Activated CD8-positive, alpha-beta memory T cell treated with anti-CD3 and anti-CD28 coated beads, Interleukin-2, amount 50 U/mL, for 24 hours (primary cell): Measurements from ENCODE around the gene PALM3.

Source experiments
- DNase-seq: peaks from one replicate; pipeline ENCODE4 v3.0.0-alpha.2; 2020; ENCODE audit errors: extremely low read depth

The PALM3 gene, protein sequence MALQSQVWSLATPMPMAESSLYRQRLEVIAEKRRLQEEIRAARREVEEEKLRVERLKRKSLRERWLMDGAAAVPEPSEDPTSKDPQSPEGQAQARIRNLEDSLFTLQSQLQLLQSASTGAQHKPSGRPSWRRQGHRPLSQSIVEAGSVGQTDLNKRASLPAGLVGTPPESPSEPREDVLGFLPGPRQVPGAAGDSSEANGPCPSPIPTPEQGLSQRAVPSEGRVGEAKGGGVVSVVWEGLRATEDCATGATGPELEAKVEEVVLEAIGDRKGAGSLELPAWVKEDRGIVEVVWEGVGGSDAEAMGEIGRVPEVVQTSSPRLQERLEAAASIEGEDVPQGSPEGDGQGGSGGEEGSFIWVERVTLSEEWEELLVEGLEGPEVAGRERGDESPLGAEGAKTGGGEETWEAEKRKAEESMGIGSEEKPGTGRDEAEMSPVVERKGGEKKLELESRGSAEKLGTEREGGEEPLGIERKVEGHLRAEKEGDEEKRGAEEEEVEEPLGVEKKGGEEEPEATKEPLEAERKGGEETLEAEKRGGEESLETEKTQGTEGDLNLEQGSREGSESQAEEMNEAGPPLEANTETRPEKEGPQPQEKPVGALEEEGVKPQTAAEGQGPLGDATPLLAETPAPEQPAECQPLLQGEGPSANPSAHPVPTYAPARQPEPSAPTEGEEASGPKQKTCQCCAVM

DNA sequence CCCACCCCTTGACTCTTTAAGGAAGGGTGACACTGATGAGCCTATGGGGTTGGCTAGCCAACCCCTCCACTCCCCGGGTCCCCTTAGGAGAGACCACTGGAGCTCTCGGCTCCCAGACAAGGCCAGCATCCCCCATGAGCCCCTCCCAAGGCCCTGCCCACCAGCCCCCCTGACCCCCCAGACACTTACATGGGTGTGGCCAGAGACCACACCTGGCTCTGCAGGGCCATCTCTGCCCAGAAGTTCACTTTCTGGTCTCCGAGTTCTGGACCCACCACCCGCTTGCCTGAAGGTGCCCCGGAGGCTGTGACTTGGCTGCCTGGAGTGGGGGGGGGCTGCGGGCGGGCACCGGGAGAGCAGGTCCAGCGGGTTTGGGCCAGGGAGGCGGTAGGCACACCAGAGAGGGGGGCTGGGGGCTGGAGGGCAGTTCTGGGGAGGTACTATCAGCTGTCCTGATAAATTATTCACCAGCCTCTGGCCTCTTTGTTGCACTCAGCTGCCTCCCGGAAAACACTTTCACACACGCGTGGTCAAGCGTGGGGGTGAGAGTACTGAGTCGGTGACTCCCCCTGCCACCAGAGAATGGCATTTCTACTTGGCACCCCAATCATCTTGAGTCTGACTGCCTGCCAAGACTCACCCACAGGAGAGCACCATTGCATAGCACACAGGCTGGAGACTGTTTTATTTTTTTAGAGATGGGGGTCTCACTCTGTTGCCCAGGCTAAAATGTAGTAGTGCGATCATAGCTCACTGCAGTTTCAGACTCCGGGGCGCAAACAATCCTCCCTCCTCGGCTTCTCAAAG lies at the start of gene PALM3:
Gene PALM3, minus strand, starts transcription at position 326 of the 807 bp plus-strand sequence. Its CDS starts 96 bp downstream, at position 230.
- DNase-seq: no peak

DNA sequence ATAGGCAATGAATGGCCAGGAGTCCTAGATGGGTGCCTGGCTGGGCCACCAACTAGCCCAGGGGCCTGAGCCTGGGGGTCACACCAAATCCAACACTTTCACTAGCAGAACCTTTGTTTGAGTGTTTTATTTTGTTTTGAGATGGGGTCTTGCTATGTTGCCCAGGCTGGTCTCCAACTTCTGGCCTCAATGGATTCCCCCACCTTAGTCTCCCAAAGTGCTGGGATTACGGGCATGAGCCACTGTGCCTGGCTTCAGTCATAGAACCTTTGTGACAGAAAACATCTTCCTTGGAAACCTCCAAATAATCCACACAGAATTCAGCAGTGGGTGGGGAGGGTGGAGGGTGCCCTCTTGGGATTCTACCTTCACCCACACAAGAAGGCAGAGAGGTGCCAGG lies 49.6 kb upstream of the PALM3 start:
- DNase-seq: no peak

DNA sequence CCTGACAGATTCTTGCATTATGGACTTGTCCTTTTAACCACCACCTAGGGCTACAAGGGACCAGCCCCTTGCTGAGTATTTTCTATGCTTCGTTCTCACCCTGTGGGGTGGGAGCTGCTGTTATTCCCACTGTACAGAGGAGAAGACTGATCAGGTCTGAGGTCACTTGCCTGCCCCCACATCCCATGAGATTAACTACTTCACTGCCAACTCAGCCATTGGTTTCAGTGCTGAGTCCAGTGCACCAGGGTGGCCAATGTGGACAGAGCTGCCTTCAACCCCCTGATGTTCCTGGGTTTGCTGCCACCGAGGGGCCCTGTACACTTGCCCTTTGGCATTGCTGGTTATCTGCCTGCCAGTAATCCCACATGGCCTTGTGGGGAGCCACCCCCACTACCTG lies 48.8 kb upstream of the PALM3 start:
- no peak for DNase-seq

DNA sequence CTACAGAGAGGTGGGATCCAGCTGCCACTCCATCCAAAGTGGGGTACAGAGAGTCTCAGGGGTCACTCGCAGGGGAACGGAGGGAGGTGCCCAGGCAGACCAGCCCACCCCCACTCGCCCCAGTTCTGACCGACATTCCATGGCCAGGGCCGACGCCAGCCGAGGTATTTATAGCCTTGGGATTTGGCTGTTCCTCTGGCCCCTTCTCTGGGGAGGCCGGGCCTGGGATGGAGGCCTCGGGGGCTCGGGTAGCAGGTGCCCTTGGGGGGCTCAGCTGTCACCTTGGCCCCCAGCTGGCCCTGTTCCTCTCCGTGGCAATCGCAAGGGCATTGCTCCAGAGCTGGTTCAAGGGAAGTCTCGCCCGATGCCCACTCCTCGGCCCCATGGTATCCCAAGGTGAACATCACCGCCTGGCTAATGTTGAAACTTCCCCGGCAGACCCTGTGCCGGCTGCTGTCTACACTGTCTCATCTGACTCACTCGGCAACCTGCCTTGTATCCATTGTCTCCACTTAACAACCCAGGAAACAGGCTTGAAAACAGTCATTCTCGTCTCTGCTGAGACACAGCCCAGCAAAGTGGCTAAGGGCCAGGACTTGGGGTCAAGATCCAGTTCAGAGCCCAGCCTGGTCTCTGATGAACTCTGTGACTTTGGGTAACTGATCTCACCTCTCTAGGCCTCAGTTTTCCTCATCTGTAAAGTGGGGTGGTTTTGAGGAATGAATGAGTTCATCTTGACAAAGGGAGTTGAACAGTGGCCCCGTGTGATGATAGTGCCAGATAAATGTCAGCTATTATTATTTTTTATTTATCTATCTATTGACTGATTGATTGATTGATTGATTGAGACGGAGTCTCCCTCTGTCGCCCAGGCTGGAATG lies 45.9 kb upstream of the PALM3 start:
- no peak for DNase-seq

DNA sequence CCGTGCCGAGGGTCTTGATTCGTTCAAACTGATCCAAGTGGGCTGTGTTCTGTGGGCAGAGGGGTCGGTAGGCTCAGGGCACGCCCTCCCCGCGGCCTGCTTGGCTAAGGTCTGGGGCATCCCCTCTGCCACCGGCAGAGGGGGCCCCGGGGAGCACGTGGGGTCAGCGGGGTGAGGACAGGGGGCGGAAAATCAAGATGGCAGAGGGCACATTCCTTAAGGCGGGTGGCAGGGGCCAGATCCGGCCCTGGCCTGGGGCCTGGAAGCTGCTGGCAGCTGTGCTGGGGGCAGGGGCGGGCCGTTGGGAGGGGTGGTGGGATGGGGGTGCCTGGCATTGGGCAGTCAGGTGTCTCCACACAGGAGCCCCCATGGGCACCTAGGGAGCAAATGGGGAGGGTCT lies 45.0 kb upstream of the PALM3 start:
- no peak for DNase-seq

DNA sequence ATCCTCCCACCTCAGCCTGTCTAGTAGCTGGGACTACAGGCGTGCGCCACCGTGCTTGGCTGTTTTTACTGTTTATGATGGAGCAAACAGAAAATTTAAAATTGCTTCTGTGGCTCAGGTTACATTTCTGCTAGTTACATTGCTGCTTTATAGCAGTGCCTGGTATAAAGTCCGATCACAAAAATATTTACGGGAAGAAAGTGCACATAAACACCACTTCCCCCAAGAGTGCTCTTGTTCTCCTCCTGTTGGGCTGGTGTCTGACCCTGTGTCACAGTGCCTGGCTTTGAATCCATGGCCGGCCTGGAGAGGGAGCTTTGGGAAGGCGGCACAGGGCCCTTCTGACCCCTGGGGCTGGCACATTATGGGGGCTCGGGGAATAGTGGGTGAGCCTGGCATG lies 43.8 kb upstream of the PALM3 start:
- DNase-seq: no peak

DNA sequence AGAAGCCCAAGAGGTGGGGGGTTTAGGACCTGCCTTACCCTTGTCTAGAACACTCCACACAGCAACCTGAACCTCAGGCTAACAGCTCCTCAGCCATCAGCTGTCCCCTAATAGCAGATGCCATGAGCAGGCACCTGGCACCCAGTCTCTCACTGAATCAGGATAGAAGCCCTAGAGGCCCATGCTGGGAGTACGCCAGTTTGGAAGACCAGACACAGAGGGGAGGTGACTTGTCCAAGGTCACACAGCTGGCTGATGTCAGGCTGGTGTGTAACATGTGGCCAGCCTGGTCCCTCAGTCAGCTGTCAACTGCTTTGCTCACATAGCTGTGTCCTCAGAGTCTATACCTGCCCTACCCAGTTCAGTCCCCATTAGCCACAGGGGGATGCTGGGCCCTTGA lies 41.4 kb upstream of the PALM3 start:
- DNase-seq: no peak

DNA sequence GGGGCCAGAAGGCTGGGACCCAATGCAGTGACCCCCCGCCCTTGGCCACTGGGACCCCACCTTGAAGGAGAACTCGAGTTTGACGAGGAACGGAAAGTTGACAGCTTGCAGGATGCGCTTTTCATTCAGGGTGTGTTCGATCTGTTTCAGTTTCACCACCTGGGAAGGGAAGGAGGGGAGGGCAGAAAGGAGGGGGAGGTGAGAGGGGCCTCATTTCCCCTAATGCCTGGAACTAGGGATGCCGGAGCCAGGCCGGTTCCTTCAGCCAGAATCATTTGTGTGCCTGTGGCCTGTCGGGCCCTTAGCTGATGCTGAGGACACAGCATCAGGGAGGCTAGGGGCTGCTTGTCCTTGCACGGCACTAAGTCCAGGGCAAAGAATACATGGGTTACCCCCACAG lies 40.9 kb upstream of the PALM3 start:
- no peak for DNase-seq

DNA sequence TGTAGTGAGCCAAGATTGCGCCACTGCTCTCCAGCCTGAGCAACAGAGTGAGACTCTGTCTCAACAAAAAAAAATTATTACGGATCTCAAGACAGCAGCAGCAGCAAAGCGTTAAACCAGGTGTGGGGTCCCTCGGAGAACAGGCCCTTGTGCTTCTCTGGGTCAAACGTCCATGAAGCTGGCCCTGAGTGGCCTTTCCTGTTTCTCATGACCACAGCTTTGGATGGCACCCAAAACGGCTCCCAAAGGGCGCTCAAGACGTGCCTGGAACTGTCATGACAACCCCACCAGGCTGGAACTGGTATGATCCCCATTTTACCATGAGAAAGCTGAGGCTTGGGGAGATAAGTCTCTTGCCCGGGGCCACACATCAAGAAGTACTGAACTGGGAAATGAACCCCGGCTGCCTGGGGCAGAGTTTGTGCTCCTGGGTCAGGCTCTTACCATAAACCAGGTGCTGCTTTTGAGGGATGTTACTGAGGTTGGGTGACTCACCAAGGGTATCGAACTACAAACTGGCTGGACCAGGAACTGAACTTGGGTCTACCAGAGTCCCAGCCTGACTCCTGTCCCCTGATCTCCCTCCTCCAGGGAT lies 40.3 kb upstream of the PALM3 start:
- no peak for DNase-seq

DNA sequence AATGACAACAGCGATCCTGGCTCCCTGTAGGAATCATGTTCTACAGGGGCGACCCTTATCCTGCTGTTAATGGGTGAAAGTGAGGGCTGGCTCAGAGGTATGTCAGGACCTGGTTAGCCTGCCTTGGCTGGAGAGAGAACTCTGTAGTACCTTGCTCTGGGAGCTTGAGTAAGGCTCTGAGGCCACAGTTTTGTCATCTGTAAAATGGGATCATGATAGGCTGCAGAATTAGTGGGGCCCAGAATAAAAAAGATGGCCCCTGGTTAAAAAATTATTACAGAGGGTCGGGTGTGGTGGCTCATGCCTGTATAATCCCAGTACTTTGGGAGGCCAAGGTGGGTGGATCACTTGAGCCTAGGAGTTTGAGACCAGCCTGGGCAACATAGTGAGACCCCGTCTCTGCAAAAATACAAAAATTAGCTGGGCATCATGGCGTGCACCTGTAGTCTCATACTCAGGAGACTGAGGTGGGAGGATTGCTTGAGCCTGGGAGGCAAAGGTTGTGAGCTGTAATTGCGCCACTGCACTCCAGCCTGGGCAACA lies 39.2 kb upstream of the PALM3 start:
- no peak for DNase-seq

DNA sequence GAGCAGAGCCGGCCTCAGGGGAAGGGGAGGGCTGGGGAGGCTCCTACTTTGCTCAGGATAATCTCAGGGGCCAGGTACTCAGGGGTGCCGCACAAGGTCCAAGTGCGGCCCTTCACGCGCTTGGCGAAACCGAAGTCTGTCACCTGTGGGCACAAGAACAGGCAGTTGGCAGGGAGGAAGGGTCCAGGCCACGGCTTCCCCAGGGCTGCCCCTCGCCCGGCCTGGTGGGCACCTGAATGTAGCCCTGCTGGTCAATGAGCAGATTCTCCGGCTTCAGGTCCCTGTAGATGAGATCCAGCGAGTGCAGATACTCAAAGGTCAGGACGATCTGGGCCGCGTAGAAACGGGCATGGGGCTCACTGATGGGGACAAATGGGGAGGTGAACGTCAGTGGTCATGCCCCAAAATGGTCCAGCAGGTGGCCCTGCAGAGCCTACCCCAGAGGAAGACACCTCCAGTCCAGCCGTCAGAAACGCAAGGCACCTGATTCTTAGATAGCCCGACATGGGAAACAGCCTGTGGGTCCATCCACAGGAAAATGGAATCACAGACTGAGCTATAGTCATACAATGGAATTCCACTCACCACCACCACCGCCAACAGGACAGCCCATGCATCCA lies 35.8 kb upstream of the PALM3 start:
- no peak for DNase-seq

DNA sequence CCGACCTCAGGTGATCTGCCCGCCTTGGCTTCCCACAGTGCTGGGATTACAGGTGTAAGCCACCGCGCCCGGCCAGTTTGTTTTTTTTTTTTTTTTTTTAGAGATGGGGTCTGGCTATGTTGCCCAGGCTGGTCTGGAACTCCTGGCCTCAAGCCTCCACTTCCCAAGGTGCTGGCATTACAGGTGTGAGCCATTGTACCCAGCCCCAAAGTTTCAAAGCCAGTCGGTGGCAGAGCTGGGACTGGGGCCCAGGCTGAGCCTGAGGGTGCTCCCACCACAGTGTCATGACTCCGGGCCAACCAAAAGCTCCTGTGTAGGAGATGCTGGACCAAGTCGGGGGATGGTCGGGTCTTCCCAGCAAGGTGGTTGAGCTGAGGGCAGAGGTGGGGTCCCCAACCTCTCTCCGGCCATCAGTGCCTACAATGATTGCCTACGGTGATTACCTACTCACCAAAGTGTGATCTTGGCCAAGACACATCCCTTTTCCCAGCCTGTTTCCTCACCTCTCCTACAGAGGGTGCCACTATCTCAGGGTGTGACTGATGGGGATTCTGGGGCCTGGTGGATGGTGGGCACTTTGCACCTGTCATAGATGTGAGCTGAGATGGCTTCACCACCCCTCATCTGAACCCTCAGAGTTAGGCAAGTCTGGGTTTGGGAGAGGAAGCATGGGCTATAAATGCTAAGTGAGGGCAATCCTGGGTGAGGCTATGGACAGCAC lies 34.6 kb upstream of the PALM3 start:
- DNase-seq: no peak

DNA sequence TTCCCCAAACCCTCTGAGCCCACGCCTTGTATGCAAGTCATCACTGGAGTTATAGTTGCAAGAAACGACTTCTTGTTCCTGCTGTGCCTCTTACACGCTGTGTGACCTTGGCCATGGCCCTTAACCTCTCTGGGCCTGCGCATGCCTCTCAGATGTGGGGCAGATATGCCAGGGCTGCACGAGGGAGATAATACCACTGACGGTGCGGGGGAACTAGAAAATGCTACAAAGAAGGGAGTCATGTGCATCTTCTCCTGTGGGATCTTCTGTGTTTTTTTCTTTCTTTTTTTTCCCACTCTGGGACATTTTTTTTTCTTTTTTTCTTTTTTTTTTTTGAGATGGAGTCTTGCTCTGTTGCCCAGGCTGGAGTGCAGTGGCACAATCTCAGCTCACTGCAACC lies 33.0 kb upstream of the PALM3 start:
- no peak for DNase-seq

DNA sequence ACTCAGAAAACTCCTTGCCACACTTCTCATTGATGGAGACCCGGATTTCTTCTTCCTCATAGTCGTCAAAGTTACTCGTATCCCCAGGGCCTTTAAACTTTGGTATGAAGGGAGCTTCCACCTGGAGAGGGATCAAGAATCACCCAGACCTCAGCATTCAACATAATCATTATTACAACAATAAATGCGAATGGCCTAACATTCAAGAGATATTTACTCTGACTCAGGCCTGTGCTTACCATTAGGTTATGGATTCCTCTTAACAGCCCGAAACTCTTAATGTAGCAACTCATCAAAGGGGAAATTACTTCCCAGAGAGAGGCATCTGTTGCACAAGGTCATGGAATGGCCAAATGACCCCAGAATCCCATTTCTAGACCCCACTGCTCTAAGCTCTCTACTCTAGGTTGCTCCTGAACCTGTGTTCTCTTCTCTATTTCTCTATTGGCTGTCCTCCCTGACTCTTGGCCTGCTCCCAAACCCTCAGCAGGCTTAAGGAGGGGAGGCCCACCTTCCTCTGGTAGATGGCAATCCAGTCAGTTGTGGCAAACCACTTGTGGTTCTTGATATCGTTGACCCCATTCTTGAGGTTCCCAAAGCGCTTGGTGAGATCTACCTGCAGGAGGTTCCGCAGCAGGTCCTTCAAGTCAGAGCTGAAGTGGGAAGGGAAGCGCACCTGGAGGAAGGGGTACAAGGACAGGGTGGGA lies 31.4 kb upstream of the PALM3 start:
- DNase-seq: no peak

DNA sequence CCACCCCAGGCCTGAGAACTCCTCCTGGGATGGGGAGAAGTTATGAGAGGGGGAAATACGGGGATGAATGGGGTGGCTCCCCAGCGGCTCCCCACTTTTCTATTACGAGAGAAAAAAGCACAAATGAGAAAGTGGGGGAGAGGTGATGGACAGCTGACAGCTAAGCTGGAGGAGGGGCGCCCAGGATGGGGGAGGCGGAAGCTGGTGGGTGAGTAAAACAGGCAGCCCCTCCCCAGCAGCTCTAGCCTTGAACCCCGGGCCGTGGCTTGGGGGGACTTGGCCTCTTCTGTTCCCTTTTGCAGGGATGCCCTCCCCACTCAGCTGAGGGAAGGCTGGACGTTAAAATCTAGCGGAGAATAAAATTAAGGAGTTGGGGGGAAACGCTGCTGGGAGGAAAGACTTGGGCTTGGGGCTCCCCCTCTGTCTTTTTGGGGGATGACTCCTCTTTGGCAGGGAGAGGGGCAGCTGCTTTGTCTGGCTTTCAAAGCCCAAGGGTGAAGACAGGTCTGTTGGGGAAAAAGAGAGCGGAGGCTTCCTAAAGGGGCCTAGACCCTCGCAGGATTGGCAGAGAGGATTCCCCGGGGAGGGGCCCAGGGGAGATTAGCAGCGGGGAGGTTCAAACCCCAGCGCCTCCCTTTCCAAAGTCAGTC lies 30.1 kb upstream of the PALM3 start:
- no peak for DNase-seq

DNA sequence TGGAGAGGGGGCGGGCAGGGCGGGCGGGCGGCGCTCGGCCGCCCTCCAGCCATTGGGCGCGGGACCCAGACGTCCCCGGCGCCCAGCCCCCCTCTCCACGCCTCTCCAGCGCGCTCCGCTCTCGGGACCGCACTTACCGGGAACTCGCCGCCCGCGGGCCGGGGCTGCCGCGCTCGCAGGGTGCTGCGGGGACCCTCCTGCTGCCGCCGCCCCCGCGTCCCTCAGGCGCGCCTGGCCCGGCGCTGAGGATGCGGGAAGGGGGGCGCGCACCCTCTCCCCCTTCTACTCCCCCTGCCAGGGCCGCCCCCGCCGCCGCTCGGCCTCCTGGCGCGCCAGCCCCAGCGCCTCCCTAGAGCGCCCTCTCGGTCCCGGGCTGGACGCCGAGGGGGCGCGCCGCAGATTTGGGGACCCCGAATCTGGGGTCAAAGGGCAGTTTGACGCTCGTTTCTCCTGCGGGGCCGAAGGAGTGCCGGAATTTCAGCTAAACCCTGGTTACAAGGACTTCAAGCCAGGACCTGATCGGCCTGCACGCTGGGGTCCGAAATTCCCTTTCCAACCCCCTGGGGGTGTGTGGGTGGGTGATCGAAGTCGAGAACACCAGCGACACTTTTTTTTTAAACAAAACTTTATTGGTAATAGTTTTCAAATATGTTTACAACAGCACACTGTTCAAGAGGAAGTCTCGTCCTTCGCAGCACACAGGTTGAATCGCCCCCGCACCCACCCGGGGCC lies 29.4 kb upstream of the PALM3 start:
- peak; percentile 30 for DNase-seq

DNA sequence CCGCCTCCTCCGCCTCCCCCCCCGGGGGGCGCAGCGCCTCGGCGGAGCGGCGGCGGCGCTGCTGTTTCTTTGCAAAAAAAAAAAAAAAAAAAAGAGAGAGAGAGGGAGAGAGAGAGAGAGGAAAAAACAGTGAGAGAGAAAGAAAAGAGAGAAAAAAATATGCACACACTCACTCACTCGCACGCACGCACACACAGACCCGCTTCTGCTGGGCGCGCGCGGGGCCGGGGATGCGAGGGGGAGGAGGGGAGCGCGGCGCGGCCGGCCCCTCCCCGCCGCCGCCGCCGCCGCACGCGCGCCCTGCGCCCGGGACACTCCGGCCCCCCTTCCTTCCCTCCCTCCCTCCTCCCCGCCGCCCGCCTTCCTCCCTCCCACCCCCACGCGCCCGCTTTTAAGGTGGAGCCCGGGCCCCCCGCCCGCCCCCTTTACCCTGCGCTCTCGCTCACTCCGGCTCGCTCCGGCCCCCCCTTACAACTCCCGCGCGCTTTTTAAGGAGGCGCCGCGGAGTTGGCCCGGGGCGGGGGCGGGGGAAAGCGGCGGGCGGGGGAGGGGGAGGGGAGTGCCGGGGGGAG lies 28.7 kb upstream of the PALM3 start, which contains the start of gene SAMD1:
Gene SAMD1, minus strand, starts transcription at position 243 of the 572 bp plus-strand sequence.
- peak; percentile 66 for DNase-seq
